MG63 (cell line): Measurements from ENCODE around the gene MALSU1. TPM values are rescaled to one million over a fixed set of nuclear protein-coding genes. Genes with fewer than 3 reads are reported as not detected.

Experiments
- DNase-seq: peaks from one replicate; pipeline ENCODE4 v3.0.0-alpha.2; 2020
- H3K27me3 ChIP-seq: fragments of 250-450 bp; sonication (Bioruptor Pico); 2 replicates; pipeline ENCODE4 v1.5.1; 2020; ENCODE audit warnings: mild to moderate bottlenecking, moderate library complexity
- H3K36me3 ChIP-seq: fragments of 250-450 bp; sonication (Bioruptor Pico); 2 replicates; pipeline ENCODE4 v1.5.1; 2020; ENCODE audit warnings: mild to moderate bottlenecking, moderate library complexity
- H3K4me3 ChIP-seq: fragments of 250-450 bp; sonication (Bioruptor Pico); 2 replicates; pipeline ENCODE4 v1.5.1; 2020; ENCODE audit warnings: mild to moderate bottlenecking, moderate library complexity
- H3K9me3 ChIP-seq: fragments of 250-450 bp; sonication (Bioruptor Pico); 2 replicates; pipeline ENCODE4 v1.5.1; 2020; ENCODE audit warnings: mild to moderate bottlenecking, moderate library complexity
- total RNA-seq: library from RNA; depleted of rRNA; stranded (reverse); fragments of >200 nt; shearing (Covaris generic); gene quantifications from 2 replicates; pipeline ENCODE4 v1.2.3, GENCODE V29; 2014; ENCODE audit warnings: low replicate concordance; rRNA removed

Gene MALSU1
- 70.8 and 163 TPM in 2 replicates for total RNA-seq

GRCh38 chr7:23298885-23299769 lies at the start of gene MALSU1:
MALSU1 (plus strand) TSS chr7:23299339; CDS start chr7:23299353, 14 bp downstream.
- no peaks in the 10 kb centered on the region for H3K27me3 ChIP-seq
- peaks cover 32% of the 10 kb centered on the region for H3K36me3 ChIP-seq
- peak within 1 kb of the TSS; percentile 96 for H3K4me3 ChIP-seq
- no peaks in the 10 kb centered on the region for H3K9me3 ChIP-seq
- peak; percentile 95 for DNase-seq

DNA sequence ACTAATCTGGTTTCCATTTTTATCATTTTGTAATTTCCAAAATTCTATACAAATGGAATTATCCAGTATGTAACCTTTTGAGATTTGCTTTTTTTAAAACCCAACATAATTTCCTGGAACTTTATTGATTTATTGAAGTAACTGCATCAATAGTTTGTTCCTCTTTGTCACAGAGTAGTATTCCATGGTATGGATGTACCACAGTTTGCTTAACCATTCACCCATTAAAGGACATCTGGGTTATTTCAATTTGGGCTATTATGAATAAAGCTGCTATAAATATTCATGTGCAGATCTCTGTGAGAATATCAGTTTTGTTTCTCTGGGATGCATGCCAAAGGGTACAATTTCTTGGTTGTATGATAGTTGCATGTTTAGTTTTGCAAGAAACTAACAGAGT lies 49.7 kb upstream of the MALSU1 start:
- Histone ChIP-seq H3K36me3 (peaks cover 29% of the 10 kb centered on the region), H3K4me3 (no peak overlapping the region), H3K9me3 (peaks cover 13% of the 10 kb centered on the region), H3K27me3 (no peaks in the 10 kb centered on the region)
- DNase-seq, result no peak

- Histone ChIP-seq H3K4me3 (no peak overlapping the region), H3K36me3 (peaks cover 39% of the 10 kb centered on the region), H3K27me3 (no peaks in the 10 kb centered on the region), H3K9me3 (peaks cover 13% of the 10 kb centered on the region)
- peak; percentile 57 for DNase-seq
These were observed 45.0 kb upstream of the MALSU1 start for GRCh38 chr7:23254051-23254681.

- Histone ChIP-seq H3K9me3 (peaks cover 8% of the 10 kb centered on the region), H3K27me3 (no peaks in the 10 kb centered on the region), H3K36me3 (peaks cover 31% of the 10 kb centered on the region), H3K4me3 (no peak overlapping the region)
- no peak for DNase-seq
These were observed 42.4 kb upstream of the MALSU1 start for GRCh38 chr7:23256731-23257130.

DNA sequence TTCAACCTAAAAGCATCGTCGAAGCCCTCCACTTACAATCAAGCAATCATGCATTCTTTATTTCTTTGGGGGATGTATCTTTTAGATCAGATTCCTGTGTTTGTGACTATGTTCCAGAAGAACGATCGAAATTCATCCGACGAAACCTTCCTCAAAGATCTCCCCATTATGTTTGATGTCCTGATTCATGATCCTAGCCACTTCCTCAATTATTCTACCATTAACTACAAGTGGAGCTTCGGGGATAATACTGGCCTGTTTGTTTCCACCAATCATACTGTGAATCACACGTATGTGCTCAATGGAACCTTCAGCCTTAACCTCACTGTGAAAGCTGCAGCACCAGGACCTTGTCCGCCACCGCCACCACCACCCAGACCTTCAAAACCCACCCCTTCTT lies 38.8 kb upstream of the MALSU1 start:
- no peak for DNase-seq
- Histone ChIP-seq H3K36me3 (peaks cover 10% of the 10 kb centered on the region), H3K27me3 (no peaks in the 10 kb centered on the region), H3K9me3 (no peaks in the 10 kb centered on the region), H3K4me3 (no peak overlapping the region)

GRCh38 chr7:23261843-23262452 lies 37.2 kb upstream of the MALSU1 start:
- Histone ChIP-seq H3K4me3 (no peak overlapping the region), H3K9me3 (no peaks in the 10 kb centered on the region), H3K27me3 (no peaks in the 10 kb centered on the region), H3K36me3 (peaks cover 13% of the 10 kb centered on the region)
- peak; percentile 59 for DNase-seq

- no peaks in the 10 kb centered on the region for H3K27me3 ChIP-seq
- DNase-seq, result no peak
- no peaks in the 10 kb centered on the region for H3K9me3 ChIP-seq
- H3K36me3 ChIP-seq, result peaks cover 11% of the 10 kb centered on the region
- H3K4me3 ChIP-seq, result no peak overlapping the region
These were observed 34.2 kb upstream of the MALSU1 start for GRCh38 chr7:23264916-23265458.

- Histone ChIP-seq H3K27me3 (no peaks in the 10 kb centered on the region), H3K9me3 (no peaks in the 10 kb centered on the region), H3K36me3 (peaks cover 5% of the 10 kb centered on the region), H3K4me3 (no peak overlapping the region)
- DNase-seq, result no peak
These were observed 32.2 kb upstream of the MALSU1 start for GRCh38 chr7:23266918-23267317.

GRCh38 chr7:23267357-23267756 lies 31.8 kb upstream of the MALSU1 start:
- Histone ChIP-seq H3K27me3 (no peaks in the 10 kb centered on the region), H3K4me3 (no peak overlapping the region), H3K9me3 (no peaks in the 10 kb centered on the region), H3K36me3 (peaks cover 5% of the 10 kb centered on the region)
- no peak for DNase-seq

DNA sequence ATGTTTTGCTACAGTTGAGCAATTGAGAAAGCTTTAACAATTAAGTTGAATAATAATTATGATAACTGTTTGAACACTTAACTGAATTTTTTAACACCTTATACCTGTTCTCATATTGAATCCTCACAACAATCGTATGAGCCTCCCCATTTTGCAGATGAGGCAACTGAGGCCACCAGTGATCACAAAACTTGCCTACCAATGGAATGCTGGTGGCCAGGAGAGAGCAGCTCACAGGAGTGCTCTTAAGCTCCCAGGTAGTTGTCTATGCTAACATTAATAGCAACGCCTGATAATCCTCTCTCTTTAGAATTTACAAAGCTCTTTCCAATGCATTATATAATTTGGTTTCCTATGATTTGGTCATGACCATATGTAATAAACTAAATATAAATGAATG lies 31.0 kb upstream of the MALSU1 start:
- H3K27me3 ChIP-seq, result no peaks in the 10 kb centered on the region

DNA sequence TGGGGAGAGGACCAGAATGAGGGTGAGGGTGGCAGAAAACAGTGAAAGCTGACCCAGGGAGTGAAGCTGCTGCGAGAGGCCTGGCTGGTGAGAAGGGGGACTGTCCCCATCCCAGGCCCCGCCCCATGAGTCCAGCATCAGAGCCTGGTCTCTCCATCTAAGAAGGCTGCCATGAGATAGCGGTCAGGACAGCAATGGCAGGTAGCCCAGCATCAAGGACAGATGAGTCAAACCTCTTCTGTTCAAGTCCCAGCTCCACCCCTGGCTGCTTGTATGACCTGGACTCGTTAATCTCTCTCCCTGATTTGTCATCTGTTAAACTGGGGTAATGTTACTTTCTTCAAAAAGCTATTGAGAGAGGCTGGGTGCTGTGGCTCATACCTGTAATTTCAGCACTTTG lies 30.4 kb upstream of the MALSU1 start:
- Histone ChIP-seq H3K9me3 (no peaks in the 10 kb centered on the region), H3K36me3 (peaks cover 5% of the 10 kb centered on the region), H3K27me3 (no peaks in the 10 kb centered on the region), H3K4me3 (no peak overlapping the region)
- DNase-seq, result no peak

More for the DNA sequence above, 31.0 kb upstream of the MALSU1 start:
- peaks cover 5% of the 10 kb centered on the region for H3K36me3 ChIP-seq
- no peaks in the 10 kb centered on the region for H3K9me3 ChIP-seq
- H3K4me3 ChIP-seq, result no peak overlapping the region
- DNase-seq, result no peak

- Histone ChIP-seq H3K4me3 (no peak overlapping the region), H3K27me3 (no peaks in the 10 kb centered on the region), H3K36me3 (no peaks in the 10 kb centered on the region; the same call in none of the 2 replicates), H3K9me3 (no peaks in the 10 kb centered on the region)
- DNase-seq, result no peak
These were observed 26.9 kb upstream of the MALSU1 start for GRCh38 chr7:23272275-23272674.

GRCh38 chr7:23273141-23273599 lies 26.0 kb upstream of the MALSU1 start:
- H3K36me3 ChIP-seq, result no peaks in the 10 kb centered on the region; the same call in none of the 2 replicates
- DNase-seq, result peak; percentile 86

DNA sequence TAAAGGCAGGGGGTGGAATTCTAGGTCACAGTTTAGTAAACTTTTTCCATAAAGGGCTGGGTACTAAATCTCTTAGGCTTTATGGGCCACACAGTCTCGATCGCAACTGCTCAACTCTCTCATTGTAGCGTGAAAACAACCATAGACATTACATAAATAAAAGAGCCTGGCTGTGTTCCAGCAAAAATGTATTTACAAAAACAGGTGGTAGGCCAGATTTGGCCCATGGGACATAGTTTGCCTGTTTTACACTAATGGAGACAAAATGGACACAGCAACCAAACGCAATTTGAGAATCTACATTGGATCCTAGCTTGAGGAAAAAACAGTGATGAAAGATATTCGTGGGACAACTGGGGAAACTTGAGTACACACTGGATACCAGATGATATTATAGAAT lies 23.2 kb upstream of the MALSU1 start:
- Histone ChIP-seq H3K4me3 (no peak overlapping the region), H3K9me3 (no peaks in the 10 kb centered on the region), H3K36me3 (no peaks in the 10 kb centered on the region; the same call in none of the 2 replicates), H3K27me3 (no peaks in the 10 kb centered on the region)
- no peak for DNase-seq

More at GRCh38 chr7:23273141-23273599, 26.0 kb upstream of the MALSU1 start:
- Histone ChIP-seq H3K27me3 (no peaks in the 10 kb centered on the region), H3K9me3 (no peaks in the 10 kb centered on the region), H3K4me3 (no peak overlapping the region)

GRCh38 chr7:23276376-23276775 lies 22.8 kb upstream of the MALSU1 start:
- Histone ChIP-seq H3K36me3 (no peaks in the 10 kb centered on the region; the same call in 1 of the 2 replicates), H3K9me3 (no peaks in the 10 kb centered on the region), H3K4me3 (no peak overlapping the region), H3K27me3 (no peaks in the 10 kb centered on the region)
- DNase-seq, result no peak

DNA sequence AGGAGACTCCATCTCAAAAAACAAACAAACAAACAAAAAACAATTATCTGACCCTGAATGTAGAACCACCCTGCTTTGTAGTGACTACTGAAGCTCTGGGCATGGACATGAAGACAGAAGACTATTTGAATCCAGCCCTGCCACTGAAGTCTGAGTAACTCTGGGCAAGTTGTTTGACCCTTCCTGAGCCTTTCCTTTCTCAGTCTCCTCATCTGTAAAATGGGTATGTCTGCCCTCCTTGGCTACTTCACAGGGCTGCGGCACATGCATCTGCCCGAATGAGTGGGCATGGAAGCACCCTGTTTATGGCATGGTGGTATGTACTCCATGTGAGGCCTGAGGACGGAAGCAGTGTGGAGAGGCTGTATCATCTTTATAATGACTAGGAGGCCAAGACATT lies 22.2 kb upstream of the MALSU1 start:
- Histone ChIP-seq H3K9me3 (no peaks in the 10 kb centered on the region), H3K27me3 (no peaks in the 10 kb centered on the region), H3K4me3 (no peak overlapping the region), H3K36me3 (no peaks in the 10 kb centered on the region; the same call in 1 of the 2 replicates)
- no peak for DNase-seq
